KMS-11 (cell line): ENCODE results near the gene PNCK.
A peak's percentile ranks its signal among the peaks of the same experiment; 100 is the strongest.

ENCODE experiments used
- H2AFZ ChIP-seq: fragments of 200-600 bp; sonication (generic); 2 replicates; pipeline ENCODE4 v1.6.1; 2016; ENCODE audit warnings: antibody characterized with exemption, mixed run types, low read depth
- H3K27ac ChIP-seq: fragments of 200-600 bp; sonication (generic); 2 replicates; pipeline ENCODE4 v1.6.1; 2016; ENCODE audit warnings: mild to moderate bottlenecking, mixed run types
- H3K27me3 ChIP-seq: fragments of 200-600 bp; sonication (generic); 2 replicates; pipeline ENCODE4 v1.6.1; 2017; ENCODE audit warnings: mild to moderate bottlenecking, low read depth, mixed run types, moderate library complexity; ENCODE audit not compliant: insufficient read depth
- H3K36me3 ChIP-seq: fragments of 200-600 bp; sonication (generic); 2 replicates; pipeline ENCODE4 v1.6.1; 2017; ENCODE audit warnings: mild to moderate bottlenecking, mixed run types; ENCODE audit not compliant: insufficient read depth
- H3K4me1 ChIP-seq: fragments of 200-600 bp; sonication (generic); 2 replicates; pipeline ENCODE4 v1.6.1; 2016; ENCODE audit warnings: mild to moderate bottlenecking, low read depth, mixed run types; ENCODE audit not compliant: poor library complexity, severe bottlenecking
- H3K4me2 ChIP-seq: fragments of 200-600 bp; sonication (generic); 2 replicates; pipeline ENCODE4 v1.7.0; 2016; ENCODE audit warnings: mild to moderate bottlenecking, mixed run types
- H3K4me3 ChIP-seq: fragments of 200-600 bp; sonication (generic); IDR thresholded peaks from 2 replicates; pipeline ENCODE4 v1.6.1; 2017; ENCODE audit warnings: low read depth, low read length, mixed read lengths; ENCODE audit not compliant: insufficient read depth
- H3K79me2 ChIP-seq: fragments of 200-600 bp; sonication (generic); 2 replicates; pipeline ENCODE4 v1.6.1; 2016; ENCODE audit warnings: low read depth, mixed run types; ENCODE audit not compliant: insufficient read depth
- H3K9ac ChIP-seq: fragments of 200-600 bp; sonication (generic); 2 replicates; pipeline ENCODE4 v1.6.1; 2016; ENCODE audit warnings: mild to moderate bottlenecking, mixed run types
- H4K20me1 ChIP-seq: fragments of 200-600 bp; sonication (generic); 2 replicates; pipeline ENCODE4 v1.6.1; 2016; ENCODE audit warnings: mild to moderate bottlenecking, mixed run types; ENCODE audit not compliant: insufficient read depth
- TF ChIP-seq, protein P1 (sequence below): fragments of 200-600 bp; sonication (generic); conservative IDR thresholded peaks from 2 replicates; pipeline ENCODE4 v1.6.1; 2017; ENCODE audit warnings: low read depth, mild to moderate bottlenecking, antibody characterized with exemption, low read length, moderate library complexity, mixed read lengths

Gene PNCK

DNA sequence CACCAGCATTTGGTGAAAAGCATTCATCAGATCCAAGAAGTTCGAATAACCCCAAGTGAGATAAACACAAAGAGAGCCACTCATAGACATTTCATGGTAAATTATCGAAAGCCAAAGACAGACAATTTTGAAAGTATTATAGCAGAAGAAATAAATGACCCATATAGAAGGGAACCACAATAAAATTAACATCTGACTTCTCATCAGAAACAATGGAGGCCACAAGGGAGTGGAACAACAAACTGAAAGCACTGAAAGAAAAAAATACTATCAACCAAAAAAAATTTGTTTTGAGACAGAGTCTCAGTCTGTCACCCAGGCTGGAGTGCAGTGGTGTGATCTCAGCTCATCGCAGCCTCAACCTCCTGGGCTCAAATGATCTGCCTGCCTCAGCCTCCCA, 14.3 kb downstream of the PNCK start:
- TF ChIP-seq, protein P1, sequence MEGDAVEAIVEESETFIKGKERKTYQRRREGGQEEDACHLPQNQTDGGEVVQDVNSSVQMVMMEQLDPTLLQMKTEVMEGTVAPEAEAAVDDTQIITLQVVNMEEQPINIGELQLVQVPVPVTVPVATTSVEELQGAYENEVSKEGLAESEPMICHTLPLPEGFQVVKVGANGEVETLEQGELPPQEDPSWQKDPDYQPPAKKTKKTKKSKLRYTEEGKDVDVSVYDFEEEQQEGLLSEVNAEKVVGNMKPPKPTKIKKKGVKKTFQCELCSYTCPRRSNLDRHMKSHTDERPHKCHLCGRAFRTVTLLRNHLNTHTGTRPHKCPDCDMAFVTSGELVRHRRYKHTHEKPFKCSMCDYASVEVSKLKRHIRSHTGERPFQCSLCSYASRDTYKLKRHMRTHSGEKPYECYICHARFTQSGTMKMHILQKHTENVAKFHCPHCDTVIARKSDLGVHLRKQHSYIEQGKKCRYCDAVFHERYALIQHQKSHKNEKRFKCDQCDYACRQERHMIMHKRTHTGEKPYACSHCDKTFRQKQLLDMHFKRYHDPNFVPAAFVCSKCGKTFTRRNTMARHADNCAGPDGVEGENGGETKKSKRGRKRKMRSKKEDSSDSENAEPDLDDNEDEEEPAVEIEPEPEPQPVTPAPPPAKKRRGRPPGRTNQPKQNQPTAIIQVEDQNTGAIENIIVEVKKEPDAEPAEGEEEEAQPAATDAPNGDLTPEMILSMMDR, result no peak

DNA sequence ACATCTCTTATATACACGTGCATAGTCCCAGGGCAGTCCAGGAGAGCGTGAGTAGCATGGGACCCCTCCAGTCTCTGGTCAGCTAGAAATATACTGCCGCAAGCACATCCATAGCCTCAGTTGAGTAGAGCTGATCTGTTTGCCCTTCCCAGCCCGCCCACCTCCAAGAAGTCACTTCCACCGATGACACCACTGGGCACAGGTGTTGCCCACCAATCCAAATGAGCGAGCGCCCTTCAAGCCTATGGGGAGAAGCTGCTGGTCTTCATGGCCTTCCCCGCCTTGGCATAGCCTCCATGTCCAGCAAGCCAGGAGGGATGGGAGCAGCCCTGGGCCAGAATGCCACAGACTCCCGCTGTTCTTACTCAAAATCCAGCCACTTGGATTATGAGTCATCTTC, 16.5 kb downstream of the PNCK start:
- TF ChIP-seq, protein P1, result no peak
- Histone ChIP-seq H3K36me3 (no peaks in the 10 kb centered on the region), H3K27ac (no peak overlapping the region), H3K79me2 (no peaks in the 10 kb centered on the region), H3K4me2 (no peak overlapping the region), H3K9ac (no peak overlapping the region), H4K20me1 (no peaks in the 10 kb centered on the region), H2AFZ (no peak overlapping the region), H3K27me3 (peaks cover 5% of the 10 kb centered on the region; the same call in 1 of the 2 replicates), H3K4me3 (no peak overlapping the region), H3K4me1 (no peaks in the 10 kb centered on the region)

More for the DNA sequence above, 14.3 kb downstream of the PNCK start:
- H3K79me2 ChIP-seq, result no peaks in the 10 kb centered on the region
- H3K27me3 ChIP-seq, result peaks cover 8% of the 10 kb centered on the region; the same call in 1 of the 2 replicates
- no peak overlapping the region for H3K4me3 ChIP-seq
- no peak overlapping the region for H3K9ac ChIP-seq
- no peak overlapping the region for H3K4me2 ChIP-seq
- no peaks in the 10 kb centered on the region for H3K4me1 ChIP-seq
- H3K36me3 ChIP-seq, result no peaks in the 10 kb centered on the region
- no peaks in the 10 kb centered on the region for H4K20me1 ChIP-seq
- H3K27ac ChIP-seq, result no peak overlapping the region
- no peak overlapping the region for H2AFZ ChIP-seq

DNA sequence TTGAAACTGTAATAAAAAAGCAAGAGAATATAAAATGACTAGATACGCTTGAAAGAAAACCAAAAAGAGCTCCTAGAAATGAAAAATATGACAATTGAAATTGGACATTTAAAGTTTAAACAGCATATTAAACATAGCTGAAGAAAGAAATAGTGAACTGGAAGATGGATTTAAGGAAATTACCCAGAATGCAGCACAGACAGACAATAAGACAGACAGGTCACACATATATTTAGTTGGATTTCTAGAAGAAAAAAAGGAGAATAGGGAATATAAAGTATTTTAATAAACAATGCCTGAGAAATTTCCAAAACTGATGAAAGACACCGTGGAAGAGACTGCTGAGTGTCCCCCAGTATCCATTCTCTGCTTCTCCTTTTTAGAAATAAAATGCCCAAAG, 20.1 kb downstream of the PNCK start:
- Histone ChIP-seq H3K4me1 (no peaks in the 10 kb centered on the region), H3K36me3 (no peaks in the 10 kb centered on the region), H2AFZ (no peak overlapping the region), H3K4me3 (no peak overlapping the region), H4K20me1 (no peaks in the 10 kb centered on the region), H3K4me2 (no peak overlapping the region), H3K9ac (no peak overlapping the region), H3K27ac (no peak overlapping the region), H3K27me3 (peaks cover 3% of the 10 kb centered on the region; the same call in 1 of the 2 replicates), H3K79me2 (no peaks in the 10 kb centered on the region)
- TF ChIP-seq, protein P1, result no peak

- Histone ChIP-seq H3K4me3 (no peak overlapping the region), H4K20me1 (no peaks in the 10 kb centered on the region), H3K4me2 (no peak overlapping the region), H3K36me3 (no peaks in the 10 kb centered on the region), H3K9ac (no peak overlapping the region), H3K27me3 (peaks cover 8% of the 10 kb centered on the region; the same call in 1 of the 2 replicates), H3K4me1 (no peaks in the 10 kb centered on the region), H3K79me2 (no peaks in the 10 kb centered on the region), H3K27ac (no peak overlapping the region), H2AFZ (no peak overlapping the region)
- TF ChIP-seq, protein P1, result peak; percentile 41; the same call in 1 of the 2 replicates
Measured at GRCh38 chrX:153651540-153652079, 22.0 kb downstream of the PNCK start.
